Stromal cell of bone marrow (primary cell): ENCODE data around the gene POLRMT.
A peak's percentile ranks its signal among the peaks of the same experiment; 100 is the strongest.
"Not testable (repeated sequence)": the region's sequence is repeated elsewhere in the genome, so short reads cannot be mapped to it uniquely, and the experiment has no call there.

Experiments
- DNase-seq: peaks from one replicate; pipeline ENCODE4 v3.0.0-alpha.2; 2012; ENCODE audit warnings: low read depth

Gene POLRMT

GRCh38 chr19:633068-633785 lies at the start of gene POLRMT:
Gene POLRMT, minus strand, starts transcription at chr19:633537. Its CDS starts 25 bp downstream, at chr19:633512.
- DNase-seq = peak; percentile 97

GRCh38 chr19:682678-683320 lies 49.5 kb upstream of the POLRMT start:
- no peak for DNase-seq

DNA sequence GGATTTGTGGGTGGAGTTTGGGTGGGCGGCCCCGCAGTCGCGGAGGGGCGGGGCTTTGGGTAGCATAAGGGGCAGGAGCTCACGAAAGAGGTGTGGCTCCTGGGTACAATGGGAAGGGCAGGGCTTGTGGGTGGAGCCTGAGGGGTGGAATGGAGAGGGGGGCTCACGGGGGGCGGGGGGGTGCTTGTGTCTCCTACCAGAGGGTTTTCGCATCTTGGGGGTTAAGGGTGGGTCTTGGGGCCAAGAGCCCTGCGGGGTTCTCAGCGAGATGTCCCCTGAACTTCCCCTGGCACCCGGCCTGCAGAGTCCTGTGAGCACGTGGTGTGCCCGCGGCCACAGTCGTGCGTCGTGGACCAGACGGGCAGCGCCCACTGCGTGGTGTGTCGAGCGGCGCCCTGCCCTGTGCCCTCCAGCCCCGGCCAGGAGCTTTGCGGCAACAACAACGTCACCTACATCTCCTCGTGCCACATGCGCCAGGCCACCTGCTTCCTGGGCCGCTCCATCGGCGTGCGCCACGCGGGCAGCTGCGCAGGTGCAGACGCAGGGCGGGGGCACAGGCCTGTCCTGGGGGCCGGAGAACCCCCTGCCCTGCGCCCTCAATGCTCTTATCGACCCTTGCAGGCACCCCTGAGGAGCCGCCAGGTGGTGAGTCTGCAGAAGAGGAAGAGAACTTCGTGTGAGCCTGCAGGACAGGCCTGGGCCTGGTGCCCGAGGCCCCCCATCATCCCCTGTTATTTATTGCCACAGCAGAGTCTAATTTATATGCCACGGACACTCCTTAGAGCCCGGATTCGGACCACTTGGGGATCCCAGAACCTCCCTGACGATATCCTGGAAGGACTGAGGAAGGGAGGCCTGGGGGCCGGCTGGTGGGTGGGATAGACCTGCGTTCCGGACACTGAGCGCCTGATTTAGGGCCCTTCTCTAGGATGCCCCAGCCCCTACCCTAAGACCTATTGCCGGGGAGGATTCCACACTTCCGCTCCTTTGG lies 48.0 kb upstream of the POLRMT start:
- DNase-seq = no peak

- DNase-seq = peak; percentile 92
These were observed 47.1 kb upstream of the POLRMT start for GRCh38 chr19:680287-681028.

DNA sequence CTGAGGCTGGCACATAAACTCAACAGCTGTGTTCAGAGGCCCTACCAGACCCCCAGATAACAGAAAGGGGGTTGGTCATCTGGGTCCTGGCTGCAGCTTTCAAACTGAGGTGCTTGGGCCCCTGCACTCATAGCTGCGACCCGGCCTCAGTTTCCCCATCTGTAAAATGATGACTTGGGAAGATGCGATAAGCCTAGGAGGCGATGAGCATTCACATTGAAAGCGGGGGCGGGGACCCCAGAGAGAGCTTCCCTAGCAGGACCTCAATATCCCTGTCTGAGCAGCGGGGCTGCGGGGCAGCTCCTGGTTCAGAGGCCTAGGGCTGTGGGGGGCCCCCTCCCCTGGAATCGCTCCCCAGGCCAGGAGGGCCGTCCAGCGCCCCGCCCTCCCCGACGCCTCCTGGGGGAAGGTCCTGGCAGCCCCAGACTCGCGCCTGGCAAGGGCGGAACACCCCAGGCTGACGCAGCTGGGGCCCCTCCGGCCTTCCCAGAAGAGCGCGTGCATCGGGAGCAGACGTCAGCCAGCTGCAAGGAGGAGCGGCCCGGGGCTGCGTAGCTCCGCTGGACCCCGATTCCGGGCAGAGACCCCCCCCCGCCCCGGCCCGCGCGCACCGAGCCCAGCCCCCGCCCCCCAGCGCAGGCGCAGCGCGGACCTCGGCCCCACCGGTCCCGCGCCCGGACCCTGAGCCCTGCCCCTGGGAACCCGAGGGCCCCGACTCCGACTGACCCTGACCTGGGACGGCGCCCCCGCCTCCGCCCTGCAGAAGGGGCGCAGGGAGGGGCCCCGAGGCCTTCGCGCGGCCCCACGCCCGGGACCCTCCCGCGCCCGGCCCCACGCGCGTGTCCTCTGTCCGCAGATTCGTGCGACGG lies 46.3 kb upstream of the POLRMT start:
- peak; percentile 64 for DNase-seq

DNA sequence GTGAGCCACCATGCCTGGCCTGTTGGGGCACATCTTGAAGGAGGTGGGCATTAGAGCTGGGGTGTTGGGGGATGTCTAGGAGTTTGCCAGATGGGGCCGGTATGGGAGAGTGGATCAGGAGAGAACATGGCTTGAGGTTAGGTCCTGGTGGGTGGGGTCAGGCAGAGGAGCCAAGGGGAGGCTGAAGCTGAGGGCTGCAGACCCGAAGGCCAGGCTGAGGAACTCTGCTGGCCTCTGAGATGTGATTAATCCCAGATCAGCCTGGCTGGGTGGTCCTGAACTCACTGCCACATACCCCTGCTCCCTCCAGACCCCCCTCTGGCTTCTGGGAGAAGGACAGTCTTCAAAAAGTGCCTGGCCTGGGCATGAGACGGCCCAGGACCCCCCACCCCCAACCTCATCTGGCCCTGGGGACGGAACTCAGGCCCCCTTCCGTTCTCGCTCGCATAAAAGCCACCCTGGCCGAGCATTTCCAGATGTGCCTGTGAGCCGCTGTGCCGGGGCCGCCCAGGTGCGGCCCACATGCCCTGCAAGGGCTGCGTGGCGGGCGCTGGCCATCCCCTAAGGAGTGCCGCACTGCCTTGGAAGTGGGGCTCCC lies 45.6 kb upstream of the POLRMT start:
- DNase-seq = no peak

GRCh38 chr19:677601-678436 lies 44.5 kb upstream of the POLRMT start:
- no peak for DNase-seq

- peak; percentile 50 for DNase-seq
These were observed 43.9 kb upstream of the POLRMT start for GRCh38 chr19:677201-677600.

DNA sequence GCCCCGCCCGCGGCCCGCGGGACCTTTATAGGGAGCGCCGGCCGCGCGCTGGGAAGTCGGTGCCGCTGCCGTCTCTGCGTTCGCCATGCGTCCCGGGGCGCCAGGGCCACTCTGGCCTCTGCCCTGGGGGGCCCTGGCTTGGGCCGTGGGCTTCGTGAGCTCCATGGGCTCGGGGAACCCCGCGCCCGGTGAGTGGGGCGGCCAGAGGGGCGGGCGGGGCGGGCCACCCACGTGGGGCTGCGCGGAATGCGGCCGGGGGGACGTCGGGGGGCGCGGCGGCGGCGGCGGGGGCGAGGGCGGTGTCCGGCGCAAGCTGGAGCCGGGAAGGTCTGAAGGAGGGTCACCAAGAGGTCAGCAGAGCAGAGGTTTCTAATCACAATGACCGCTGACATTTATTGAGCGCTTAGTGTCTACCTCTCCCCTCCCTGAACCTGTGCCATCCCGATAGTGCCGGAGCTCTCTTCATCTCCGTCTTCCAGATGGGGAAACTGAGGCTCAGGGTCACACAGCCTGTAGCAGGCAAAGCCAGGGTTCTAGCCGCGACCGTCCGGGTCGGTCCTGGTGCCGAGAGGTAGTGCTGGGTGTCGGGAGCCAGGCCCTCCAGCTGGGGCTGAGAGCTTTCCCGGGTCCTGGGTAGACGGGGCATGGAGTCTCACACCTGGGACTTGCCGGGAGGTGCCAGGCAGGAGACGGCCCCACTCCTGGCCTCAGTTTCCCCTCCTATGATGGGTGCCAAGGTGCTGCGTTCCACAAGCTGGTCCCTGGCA lies 43.2 kb upstream of the POLRMT start, which contains the start of gene FSTL3:
Gene FSTL3, plus strand, starts transcription at position 54 of the 767 bp plus-strand sequence. Its CDS starts 32 bp downstream, at position 86.
- no peak for DNase-seq

GRCh38 chr19:676007-676338 lies 42.6 kb upstream of the POLRMT start:
- no peak for DNase-seq

GRCh38 chr19:674282-675151 lies 41.2 kb upstream of the POLRMT start:
- DNase-seq = no peak

- DNase-seq = no peak
These were observed 37.3 kb upstream of the POLRMT start for GRCh38 chr19:670609-671075.

DNA sequence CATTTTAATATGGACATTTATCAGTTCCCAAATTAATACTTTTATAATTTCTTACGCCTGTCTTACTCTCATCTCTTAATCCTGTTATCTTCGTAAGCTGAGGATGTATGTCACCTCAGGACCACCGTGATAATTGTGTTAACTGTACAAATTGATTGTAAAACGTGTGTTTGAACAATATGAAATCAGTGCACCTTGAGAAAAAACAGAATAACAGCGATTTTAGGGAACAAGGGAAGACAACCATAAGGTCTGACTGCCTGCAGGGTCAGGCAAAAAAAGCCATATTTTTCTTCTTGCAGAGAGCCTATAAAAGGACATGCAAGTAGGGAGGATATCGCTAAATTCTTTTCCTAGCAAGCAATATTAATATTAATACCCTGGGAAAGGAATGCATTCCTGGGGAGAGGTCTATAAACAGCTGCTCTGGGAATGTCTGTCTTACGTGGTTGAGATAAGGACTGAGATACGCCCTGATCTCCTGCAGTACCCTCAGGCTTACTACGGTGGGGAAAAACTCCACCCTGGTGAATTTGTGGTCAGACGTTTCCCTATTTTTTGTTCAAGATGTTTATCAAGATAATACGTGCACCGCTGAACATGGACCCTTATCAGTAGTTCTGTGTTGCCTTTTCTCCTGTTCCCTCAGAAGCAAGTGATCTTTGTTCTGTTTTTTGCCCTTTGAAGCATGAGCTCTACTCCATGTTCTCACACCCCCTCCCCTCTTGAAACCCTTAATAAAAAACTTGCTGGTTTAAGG lies 35.5 kb upstream of the POLRMT start:
- not testable (repeated sequence) for DNase-seq

DNA sequence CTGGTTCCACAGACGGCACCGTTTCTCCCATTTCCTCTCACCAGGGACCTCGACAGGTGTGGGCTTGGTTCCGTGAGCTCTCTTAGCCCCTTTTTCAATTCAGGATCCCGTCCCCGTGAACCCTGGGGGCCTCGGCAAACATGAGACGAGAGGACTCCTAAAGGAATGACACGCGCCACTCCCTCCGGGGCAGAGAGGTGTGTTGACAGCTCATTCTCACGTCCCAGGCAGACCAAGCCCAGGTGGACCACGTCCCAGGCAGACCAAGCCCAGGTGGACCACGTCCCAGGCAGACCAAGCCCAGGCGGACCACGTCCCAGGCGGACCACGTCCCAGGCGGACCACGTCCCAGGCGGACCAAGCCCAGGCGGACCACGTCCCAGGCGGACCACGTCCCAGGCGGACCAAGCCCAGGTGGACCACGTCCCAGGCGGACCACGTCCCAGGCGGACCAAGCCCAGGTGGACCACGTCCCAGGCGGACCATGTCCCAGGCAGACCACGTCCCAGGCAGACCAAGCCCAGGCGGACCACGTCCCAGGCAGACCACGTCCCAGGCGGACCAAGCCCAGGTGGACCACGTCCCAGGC lies 33.7 kb upstream of the POLRMT start:
- DNase-seq = not testable (repeated sequence)

DNA sequence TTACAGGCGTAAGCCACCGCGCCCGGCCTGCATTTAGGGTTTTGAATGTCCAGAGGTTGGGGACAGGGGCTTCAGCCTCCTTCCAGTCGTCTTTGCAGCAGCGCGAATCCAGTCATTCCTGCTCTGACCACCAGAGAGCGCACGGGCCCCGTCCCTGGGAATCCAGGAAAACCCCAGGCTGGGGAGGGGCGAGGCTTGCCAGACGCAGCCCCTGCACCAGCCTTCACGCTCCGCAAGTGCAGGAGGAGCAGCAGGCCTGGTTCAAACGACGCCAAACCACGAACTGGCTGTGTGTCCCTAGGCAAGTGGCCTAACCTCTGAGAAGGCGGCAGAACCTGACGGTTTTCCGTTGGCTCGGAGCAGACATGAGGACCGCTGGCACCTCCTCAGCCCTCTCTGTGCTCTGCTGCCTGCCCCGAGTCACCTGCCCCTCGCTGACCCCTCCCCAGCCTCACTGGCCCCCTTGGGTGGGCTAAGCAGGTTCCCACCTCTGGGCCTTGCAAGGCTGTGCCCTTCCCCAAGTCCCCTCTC lies 31.6 kb upstream of the POLRMT start:
- DNase-seq = peak; percentile 37

DNA sequence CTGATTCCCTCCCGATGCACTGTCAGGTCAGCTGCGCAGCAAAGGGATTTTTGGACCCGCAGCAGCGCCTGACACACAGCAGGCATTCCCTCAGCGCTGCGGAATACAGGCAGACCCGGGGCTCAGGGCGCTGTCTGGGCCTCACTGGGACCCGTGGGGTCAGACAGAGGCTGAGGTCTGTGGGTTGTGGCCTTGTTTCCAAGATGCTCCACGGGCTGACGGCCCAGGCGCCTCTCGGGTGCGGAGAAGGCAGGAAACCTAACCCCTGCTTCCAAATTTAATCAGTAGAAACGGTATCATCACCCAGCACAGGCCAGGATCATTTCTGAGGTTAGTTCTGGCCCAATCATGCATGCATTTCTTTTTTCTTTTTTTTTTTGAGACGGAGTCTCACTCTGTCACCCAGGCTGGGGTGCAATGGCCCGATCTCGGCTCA lies 30.4 kb upstream of the POLRMT start:
- no peak for DNase-seq
